GM21381 (cell line): ENCODE measurements around the gene FAM168A.

ENCODE experiments used
- ATAC-seq: cut with Tn5 transposase; IDR thresholded peaks from one replicate; pipeline ENCODE4 v1.9.1; 2021; ENCODE audit warnings: mild to moderate bottlenecking, moderate library complexity; ENCODE audit not compliant: unreplicated experiment

FAM168A gene

GRCh38 chr11:73404506-73405145, 193.3 kb downstream of the FAM168A start:
- ATAC-seq: no peak

GRCh38 chr11:73404048-73404447, 193.9 kb downstream of the FAM168A start:
- ATAC-seq: no peak

GRCh38 chr11:73403541-73403940, 194.4 kb downstream of the FAM168A start:
- no peak for ATAC-seq

- no peak for ATAC-seq
These were observed 195.1 kb downstream of the FAM168A start for GRCh38 chr11:73402834-73403185.

GRCh38 chr11:73401924-73402833, 195.7 kb downstream of the FAM168A start:
- no peak for ATAC-seq

GRCh38 chr11:73401217-73401923, 196.5 kb downstream of the FAM168A start:
- no peak for ATAC-seq

GRCh38 chr11:73400293-73400692, 197.6 kb downstream of the FAM168A start:
- no peak for ATAC-seq

GRCh38 chr11:73399636-73400035, 198.3 kb downstream of the FAM168A start:
- no peak for ATAC-seq

- ATAC-seq: no peak
These were observed 198.7 kb downstream of the FAM168A start for GRCh38 chr11:73399159-73399590.

- ATAC-seq: no peak
These were observed 199.2 kb downstream of the FAM168A start for GRCh38 chr11:73398721-73399120.

- ATAC-seq: no peak
These were observed 199.8 kb downstream of the FAM168A start for GRCh38 chr11:73398132-73398526.

- ATAC-seq: no peak
These were observed 200.3 kb downstream of the FAM168A start for GRCh38 chr11:73397468-73398131.

- ATAC-seq: no peak
These were observed 200.9 kb downstream of the FAM168A start for GRCh38 chr11:73396985-73397384.

GRCh38 chr11:73396251-73396930, 201.5 kb downstream of the FAM168A start:
- ATAC-seq: no peak

GRCh38 chr11:73395297-73396208, 202.4 kb downstream of the FAM168A start:
- no peak for ATAC-seq

GRCh38 chr11:73394416-73395296, 203.3 kb downstream of the FAM168A start:
- ATAC-seq: no peak

- ATAC-seq: no peak
These were observed 204.2 kb downstream of the FAM168A start for GRCh38 chr11:73393479-73394415.
